HG02798 (cell line): ENCODE measurements around the gene TCF3.

Experiments used
- ATAC-seq: cut with Tn5 transposase; IDR thresholded peaks from one replicate; pipeline ENCODE4 v1.9.1; 2021; ENCODE audit warnings: mild to moderate bottlenecking; ENCODE audit not compliant: unreplicated experiment, poor library complexity

The TCF3 gene

DNA sequence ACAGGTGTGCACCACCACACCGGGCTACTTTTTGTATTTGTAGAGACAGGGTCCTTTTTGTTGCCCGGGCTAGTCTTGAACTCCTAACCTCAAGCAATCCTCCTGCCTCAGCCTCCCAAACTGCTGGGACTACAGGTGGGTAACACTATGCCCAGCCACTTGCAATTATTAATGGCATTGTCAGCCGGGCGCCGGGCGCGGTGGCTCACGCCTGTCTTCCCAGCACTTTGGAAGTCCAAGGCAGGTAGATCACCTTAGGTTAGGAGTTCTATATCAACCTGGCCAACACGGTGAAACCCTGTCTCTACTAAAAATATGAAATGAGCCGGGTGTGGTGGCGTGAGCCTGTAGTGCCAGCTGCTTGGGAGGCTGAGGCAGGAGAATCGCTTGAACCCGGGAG, 81.6 kb downstream of the TCF3 start:
- no peak for ATAC-seq

- no peak for ATAC-seq
Observed at GRCh38 chr19:1569997-1570396, 82.4 kb downstream of the TCF3 start.

GRCh38 chr19:1568320-1569019, 83.9 kb downstream of the TCF3 start, which contains the start of gene MEX3D:
Gene MEX3D, minus strand, starts transcription at chr19:1568325. Its CDS starts 267 bp downstream, at chr19:1568058.
- ATAC-seq = peak; percentile 84

DNA sequence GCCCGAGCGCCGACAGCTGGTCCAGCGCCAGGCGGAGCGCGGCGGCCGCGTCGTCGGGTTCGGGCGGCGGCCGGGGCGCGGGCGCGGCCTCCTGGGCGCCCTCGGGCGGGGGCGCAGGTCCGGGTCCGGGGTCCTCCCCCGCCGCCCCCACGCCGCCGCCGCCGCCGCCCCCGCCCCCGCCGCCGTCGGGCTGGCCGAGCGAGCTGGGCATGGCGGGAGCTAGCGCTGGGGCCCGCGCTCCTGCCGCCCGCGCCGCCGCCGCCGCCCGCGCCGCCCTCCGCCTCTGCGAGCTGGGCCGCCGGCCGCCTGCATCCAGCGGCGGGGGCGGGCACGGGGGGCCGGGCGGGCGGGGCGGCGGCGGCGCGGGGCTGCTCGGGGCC, 84.6 kb downstream of the TCF3 start:
- ATAC-seq = no peak

DNA sequence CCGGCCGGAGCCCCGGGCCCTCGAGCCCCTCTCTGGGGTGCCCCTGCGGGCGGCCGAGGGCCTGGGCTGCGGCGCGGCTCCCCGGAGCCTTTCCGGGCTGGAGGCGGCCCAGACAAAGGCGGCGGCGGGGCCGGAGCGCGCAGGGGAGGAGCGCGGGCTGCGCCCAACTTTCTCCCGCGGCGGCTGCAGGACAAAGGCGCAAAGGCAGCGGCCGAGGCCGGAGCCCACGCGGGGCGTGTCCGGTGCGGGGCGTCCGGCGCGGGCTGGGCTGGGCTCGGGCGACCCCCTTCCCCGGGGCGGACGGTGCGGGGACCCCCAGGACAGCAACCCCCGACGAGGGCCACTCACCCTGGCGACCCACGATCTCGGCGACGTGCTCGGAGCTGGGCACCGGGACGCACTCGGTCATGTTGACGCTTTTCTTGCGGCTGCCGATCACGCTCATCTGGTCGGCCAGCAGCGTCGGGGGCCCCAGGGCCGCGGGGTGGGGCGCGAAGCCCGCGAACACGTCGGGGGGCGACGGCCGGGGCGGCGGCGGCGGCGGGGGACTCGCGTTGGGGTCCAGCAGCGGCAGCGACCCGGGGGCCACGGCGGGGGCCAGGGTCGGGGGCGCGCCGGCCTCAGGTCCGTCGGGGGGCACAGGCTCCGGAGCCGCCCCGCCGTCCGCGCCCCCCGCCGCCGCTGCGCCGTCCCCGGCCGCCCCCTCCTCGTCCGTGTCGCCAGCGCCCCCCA, 85.1 kb downstream of the TCF3 start:
- no peak for ATAC-seq

DNA sequence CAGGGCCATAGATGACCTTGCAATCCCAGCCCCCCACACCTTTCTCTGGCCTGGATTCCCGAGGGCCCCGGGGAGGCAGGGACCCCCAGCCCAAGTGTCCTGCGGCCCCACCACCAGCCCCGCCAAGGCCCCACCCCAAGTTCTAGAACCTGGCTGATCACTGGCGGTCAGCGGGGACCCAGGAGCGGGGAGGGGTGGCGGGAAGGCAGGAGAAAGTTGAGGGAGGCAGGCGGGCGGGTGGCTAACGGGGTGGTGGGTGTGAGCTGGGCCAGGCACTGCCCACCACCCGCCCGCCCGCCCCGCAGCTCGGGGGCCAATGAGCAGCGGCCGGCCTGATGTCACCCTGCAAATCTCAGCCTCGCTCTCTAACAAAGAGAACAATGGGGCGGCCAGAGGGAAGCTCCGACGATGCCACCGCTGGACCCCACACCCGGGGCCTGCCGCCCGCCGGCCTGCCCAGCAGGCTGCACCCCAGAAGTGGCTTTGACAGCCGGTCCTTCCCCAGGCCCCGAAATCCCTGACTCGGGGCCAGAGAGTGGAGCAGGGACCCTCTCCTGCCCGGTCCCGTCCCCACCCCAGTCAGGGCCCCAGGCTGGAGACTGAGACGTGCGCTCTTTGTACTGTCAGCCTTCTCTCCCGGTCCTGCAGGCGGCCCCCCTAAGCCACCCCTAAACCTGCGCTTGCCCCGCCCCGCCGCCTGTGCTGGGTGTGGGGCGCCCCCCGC, 85.9 kb downstream of the TCF3 start:
- ATAC-seq = no peak

DNA sequence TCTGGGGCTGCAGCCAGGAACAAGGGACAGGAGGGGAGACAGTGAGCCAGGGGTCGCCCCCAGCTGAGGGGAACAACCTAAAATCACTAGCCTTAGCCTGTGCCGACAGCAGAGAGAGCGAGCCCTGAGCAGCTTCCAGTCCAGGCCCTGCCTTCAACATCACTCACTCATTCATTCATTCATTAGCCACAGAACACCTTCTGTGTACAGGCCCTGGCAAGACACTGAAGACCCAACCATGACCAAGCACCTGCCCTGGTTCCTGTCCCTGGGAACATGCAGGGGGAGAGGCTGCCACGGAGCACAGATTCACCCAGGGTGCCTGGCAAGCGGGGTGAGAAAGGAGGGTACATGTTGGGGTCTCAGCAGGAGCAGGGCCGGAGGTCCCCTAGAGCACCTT, 89.2 kb downstream of the TCF3 start:
- ATAC-seq = no peak

- no peak for ATAC-seq
Observed at GRCh38 chr19:1561236-1561842, 91.1 kb downstream of the TCF3 start.

DNA sequence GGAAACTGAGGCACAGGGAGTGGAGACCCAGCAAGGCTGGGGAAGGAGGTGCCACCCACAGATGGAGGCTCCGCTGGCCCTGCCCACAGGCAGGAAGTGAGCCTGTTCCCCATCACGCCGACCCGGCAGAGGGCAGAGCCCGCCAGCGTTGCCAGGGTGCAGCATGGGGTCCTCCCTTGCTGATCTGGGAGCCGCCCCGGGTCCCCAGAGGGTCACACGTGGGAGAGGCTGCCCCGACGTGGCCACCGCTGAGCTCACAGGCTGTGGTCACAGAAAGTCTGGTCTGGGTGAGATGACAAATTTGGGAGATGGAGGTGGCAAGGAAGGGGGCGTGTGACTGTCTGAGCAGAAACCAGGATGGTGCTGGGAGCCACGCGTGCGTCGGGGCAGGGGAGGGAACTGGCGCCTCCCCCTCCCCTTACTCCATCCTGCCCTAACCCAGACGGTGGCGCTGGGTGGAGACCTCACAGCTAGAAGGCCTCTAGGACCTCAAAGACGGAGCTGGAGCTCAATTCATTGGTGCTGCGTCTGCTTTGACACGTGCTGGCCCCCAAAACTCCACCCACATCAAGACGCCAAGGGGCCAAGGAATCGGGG, 92.0 kb downstream of the TCF3 start:
- ATAC-seq = no peak
